HCT116 (cell line): ENCODE data around the gene RABIF. TPM values are rescaled to one million over a fixed set of nuclear protein-coding genes. Genes with fewer than 3 reads are reported as not detected.

Experiments
- ATAC-seq: fragments of 200-7000 bp; cut with Tn5 transposase; 2 replicates; pipeline ENCODE4 v1.9.1; 2020; ENCODE audit warnings: mild to moderate bottlenecking, moderate library complexity
- BruUV-seq: library from RNA; stranded (reverse); fragments of 400-500 nt; replicated peaks from 2 replicates; lab custom pipeline; 2021; lab: Mats Ljungman, UMichigan
- CTCF ChIA-PET: fragments of 300-600 bp; sonication (Branson Sonifier 250); formaldehyde crosslinking; loops from one replicate; lab custom pipeline; 2021; ENCODE audit warnings: antibody characterized with exemption; lab: Charles Lee
- POLR2A ChIA-PET: fragments of 300-600, 350-600 bp; sonication (Branson Sonifier 250); formaldehyde crosslinking; loops from one replicate; lab custom pipeline; 2021; ENCODE audit warnings: antibody characterized with exemption; lab: Charles Lee
- RAD21 ChIA-PET, 2 experiments: fragments of 300-600 bp; sonication (Branson Sonifier 250); formaldehyde crosslinking; loops; one replicate each; lab custom pipeline; 2023; ENCODE audit warnings: low total read pairs in 2 of 2; ENCODE audit not compliant: uncharacterized antibody in 2 of 2, unreplicated experiment in 2 of 2, low non-redundant PET in 1 of 2; lab: Charles Lee
- DNase-seq: peaks from one replicate; pipeline ENCODE4 v3.0.0-alpha.2; 2010; ENCODE audit warnings: low read depth, low spot score
- H2AFZ ChIP-seq: fragments of 200-600 bp; shearing (Covaris generic), sonication (generic); 2 replicates; pipeline ENCODE4 v1.6.1; 2017; ENCODE audit warnings: low read depth, mixed run types, mixed read lengths, antibody characterized with exemption, low read length; ENCODE audit not compliant: poor library complexity, severe bottlenecking
- H3K27ac ChIP-seq: 2 replicates; pipeline ENCODE4 v1.5.1; 2012; ENCODE audit warnings: low read depth, low read length
- H3K27me3 ChIP-seq: fragments of 200-600 bp; sonication (generic); 2 replicates; pipeline ENCODE4 v1.6.1; 2016; ENCODE audit warnings: mixed run types, low read length, mixed read lengths; ENCODE audit not compliant: insufficient read depth
- H3K36me3 ChIP-seq, 2 experiments: fragments of 200-500 bp in 1 of 2; fragments of 200-600 bp in 1 of 2; sonication (Bioruptor generic) in 1 of 2; sonication (generic) in 1 of 2; 2 replicates each; pipeline versions ENCODE4 v1.5.1 to v1.6.1; 2014 to 2016; ENCODE audit warnings: low read length in 2 of 2, inconsistent platforms in 1 of 2, mixed read lengths in 1 of 2, mixed run types in 1 of 2; ENCODE audit not compliant: insufficient read depth in 2 of 2, control insufficient read depth in 1 of 2
- H3K4me1 ChIP-seq, 2 experiments: fragments of 200-600 bp in 1 of 2; sonication (generic) in 1 of 2; 2 replicates each; pipeline versions ENCODE4 v1.5.1 to v1.6.1; 2012 to 2017; ENCODE audit warnings: low read length in 2 of 2, inconsistent platforms in 1 of 2, mild to moderate bottlenecking in 1 of 2, mixed read lengths in 1 of 2, mixed run types in 1 of 2, moderate library complexity in 1 of 2; ENCODE audit not compliant: insufficient read depth in 2 of 2, control insufficient read depth in 1 of 2
- H3K4me2 ChIP-seq: fragments of 200-600 bp; sonication (generic); 2 replicates; pipeline ENCODE4 v1.6.1; 2017; ENCODE audit warnings: mixed run types, low read length, mixed read lengths
- H3K4me3 ChIP-seq, 2 experiments: fragments of 200-600 bp in 1 of 2; sonication (generic) in 1 of 2; replicated peaks in 1 of 2; 2 replicates each; pipeline ENCODE4 v1.5.1; 2011 to 2016; ENCODE audit warnings: low read length in 2 of 2, control low read depth in 1 of 2, low read depth in 1 of 2, mild to moderate bottlenecking in 1 of 2, mixed read lengths in 1 of 2, mixed run types in 1 of 2
- H3K79me2 ChIP-seq: fragments of 200-600 bp; sonication (generic); 2 replicates; pipeline ENCODE4 v1.6.1; 2017; ENCODE audit warnings: mild to moderate bottlenecking, mixed run types, low read length, moderate library complexity, mixed read lengths; ENCODE audit not compliant: insufficient read depth
- H3K9ac ChIP-seq: fragments of 200-600 bp; sonication (generic); 2 replicates; pipeline ENCODE4 v1.6.1; 2016; ENCODE audit warnings: low read length, mixed read lengths
- H3K9me2 ChIP-seq: fragments of 200-600 bp; sonication (generic), shearing (Covaris generic); 2 replicates; pipeline ENCODE4 v1.6.1; 2017; ENCODE audit warnings: mixed run types, mild to moderate bottlenecking, moderate library complexity; ENCODE audit not compliant: insufficient read depth
- H3K9me3 ChIP-seq, 2 experiments: fragments of 200-500 bp in 1 of 2; fragments of 200-600 bp in 1 of 2; sonication (Bioruptor generic) in 1 of 2; sonication (generic) in 1 of 2; 2 replicates each; pipeline ENCODE4 v1.6.1; 2014 to 2017; ENCODE audit warnings: low read length in 2 of 2, mixed read lengths in 2 of 2, inconsistent platforms in 1 of 2, low read depth in 1 of 2, mild to moderate bottlenecking in 1 of 2, mixed run types in 1 of 2, moderate library complexity in 1 of 2; ENCODE audit not compliant: control insufficient read depth in 1 of 2, insufficient read depth in 1 of 2
- H4K20me1 ChIP-seq: fragments of 200-600 bp; sonication (generic), shearing (Covaris generic); 2 replicates; pipeline ENCODE4 v1.6.1; 2017; ENCODE audit warnings: mixed run types, mild to moderate bottlenecking, moderate library complexity; ENCODE audit not compliant: insufficient read depth
- ATF3 ChIP-seq: IDR thresholded peaks from 2 replicates; pipeline ENCODE4 v1.6.1; 2012
- CBX3 ChIP-seq: IDR thresholded peaks from 2 replicates; pipeline ENCODE4 v1.6.1; 2012; ENCODE audit warnings: low read depth
- CEBPB ChIP-seq: IDR thresholded peaks from 2 replicates; pipeline ENCODE4 v1.6.1; 2012; ENCODE audit warnings: low read depth
- CTCF ChIP-seq, 3 experiments: fragments of 200-600 bp in 1 of 3; sonication (generic) in 1 of 3; IDR thresholded peaks in 2 of 3; conservative IDR thresholded peaks in 1 of 3; 2 replicates each; pipeline ENCODE4 v1.5.1; 2012 to 2017; ENCODE audit warnings: low read depth in 2 of 3, low read length in 2 of 3, antibody characterized with exemption in 1 of 3, borderline replicate concordance in 1 of 3, control low read depth in 1 of 3, mild to moderate bottlenecking in 1 of 3, mixed read lengths in 1 of 3, mixed run types in 1 of 3, moderate library complexity in 1 of 3; ENCODE audit not compliant: insufficient read depth in 1 of 3
- ELF1 ChIP-seq: IDR thresholded peaks from 2 replicates; pipeline ENCODE4 v1.6.1; 2012; ENCODE audit warnings: low read depth, borderline replicate concordance
- EZH2 ChIP-seq: fragments of 200-600 bp; sonication (generic); IDR thresholded peaks from 2 replicates; pipeline ENCODE4 v1.6.1; 2017; ENCODE audit warnings: antibody characterized with exemption, mixed run types
- EZH2phosphoT487 ChIP-seq: fragments of 200-600 bp; IDR thresholded peaks from 2 replicates; pipeline ENCODE4 v1.6.1; 2018; ENCODE audit warnings: antibody characterized with exemption, borderline replicate concordance
- JUND ChIP-seq: IDR thresholded peaks from 2 replicates; pipeline ENCODE4 v1.6.1; 2012
- MAX ChIP-seq: IDR thresholded peaks from 2 replicates; pipeline ENCODE4 v1.6.1; 2012
- POLR2A ChIP-seq: IDR thresholded peaks from 2 replicates; pipeline ENCODE4 v1.7.0; 2011; ENCODE audit warnings: borderline replicate concordance; ENCODE audit not compliant: insufficient read depth, insufficient read length; ENCODE audit errors: extremely low read depth
- POLR2AphosphoS5 ChIP-seq: IDR thresholded peaks from 2 replicates; pipeline ENCODE4 v1.6.1; 2011; ENCODE audit warnings: mild to moderate bottlenecking, low read depth, low read length, moderate library complexity
- RAD21 ChIP-seq: IDR thresholded peaks from 2 replicates; pipeline ENCODE4 v1.6.1; 2012; ENCODE audit warnings: low read depth, mild to moderate bottlenecking
- REST ChIP-seq: IDR thresholded peaks from 2 replicates; pipeline ENCODE4 v1.6.1; 2012; ENCODE audit warnings: low read depth
- SIN3A ChIP-seq: IDR thresholded peaks from 2 replicates; pipeline ENCODE4 v1.6.1; 2012; ENCODE audit warnings: low read depth
- SP1 ChIP-seq: IDR thresholded peaks from 2 replicates; pipeline ENCODE4 v1.6.1; 2012; ENCODE audit warnings: low read depth
- TCF7L2 ChIP-seq: IDR thresholded peaks from 2 replicates; pipeline ENCODE4 v1.7.0; 2011; ENCODE audit warnings: borderline replicate concordance, inconsistent platforms; ENCODE audit not compliant: insufficient read depth, insufficient read length; ENCODE audit errors: extremely low read depth
- YY1 ChIP-seq: IDR thresholded peaks from 2 replicates; pipeline ENCODE4 v1.6.1; 2011; ENCODE audit warnings: low read length, low read depth, moderate library complexity, mild to moderate bottlenecking; ENCODE audit not compliant: insufficient replicate concordance; ENCODE audit errors: extremely low read depth
- ZBTB33 ChIP-seq: IDR thresholded peaks from 2 replicates; pipeline ENCODE4 v1.6.1; 2011; ENCODE audit warnings: mild to moderate bottlenecking, low read length, moderate library complexity; ENCODE audit not compliant: insufficient replicate concordance; ENCODE audit errors: extremely low read depth
- ZFX ChIP-seq: fragments of 450-650 bp; IDR thresholded peaks from 2 replicates; pipeline ENCODE4 v1.6.1; 2017
- ZNF274 ChIP-seq: fragments of 200-500 bp; sonication (Bioruptor generic); IDR thresholded peaks from 2 replicates; pipeline ENCODE4 v1.6.1; 2014; ENCODE audit warnings: mild to moderate bottlenecking, low read depth, low read length, inconsistent platforms
- intact Hi-C: fragments of 100-400 bp; cut with micrococcal nuclease; formaldehyde crosslinking; loops from 2 replicates; pipeline ENCODE4 v1.10.0; 2022
- total RNA-seq: library from RNA; stranded (reverse); gene quantifications from one replicate; pipeline ENCODE4 v1.2.1, GENCODE V29; 2021; ENCODE audit not compliant: unreplicated experiment

RABIF gene
- total RNA-seq, 1 experiment from 2014 or later = 5.4 TPM

- Histone ChIP-seq H3K79me2 (no peaks in the 10 kb centered on the region), H3K27me3 (no peaks in the 10 kb centered on the region), H3K4me3 (no peak overlapping the region), H3K27ac (no peak overlapping the region), H4K20me1 (no peaks in the 10 kb centered on the region), H2AFZ (no peak overlapping the region), H3K9me3 (no peaks in the 10 kb centered on the region), H3K9ac (no peak overlapping the region), H3K4me2 (no peak overlapping the region), H3K36me3 (peaks cover 30 to 31% of the 10 kb centered on the region in 2 experiments; a peak in 3 of 4 replicates), H3K4me1 (no peaks in the 10 kb centered on the region), H3K9me2 (no peaks in the 10 kb centered on the region)
- TF ChIP-seq MAX (no peak), CEBPB (no peak), RAD21 (no peak), YY1 (no peak), CTCF (IDR thresholded peaks at IDR 0.05 in 2 of 3, conservative IDR thresholded peaks at IDR 0.05 in 1 of 3; ENCODE audit: borderline replicate concordance in 1 of 3, insufficient read depth in 1 of 3, low read depth in 2 of 3, low read length in 2 of 3) (no peak), SIN3A (no peak), ZBTB33 (no peak), EZH2 (no peak), EZH2phosphoT487 (no peak), JUND (no peak), ELF1 (no peak), POLR2AphosphoS5 (no peak), REST (no peak), TCF7L2 (no peak), SP1 (no peak), ZNF274 (no peak), CBX3 (no peak), ATF3 (no peak), POLR2A (no peak), ZFX (no peak)
- CTCF ChIA-PET = no interaction called here
- no peak for DNase-seq
- intact Hi-C loops = no loop called here
- no TSS peak for BruUV-seq
- POLR2A ChIA-PET = no interaction called here
- RAD21 ChIA-PET = interaction anchor here in 1 of 2 experiments (0.6 kb wide), 1 partner anchor 98 kb away, joined by 7 read pairs; the partner anchor contains the start of gene TMEM183A
- ATAC-seq = no peak
Measured at GRCh38 chr1:202909494-202909893, 20.5 kb upstream of the RABIF start.
